GM19099 (cell line): ENCODE measurements around the gene METTL9.

Experiments used
- POLR2A ChIP-seq: IDR thresholded peaks from 3 replicates; pipeline ENCODE4 v1.6.1; 2011; ENCODE audit warnings: low read depth; ENCODE audit not compliant: insufficient read length; ENCODE audit errors: extremely low read depth

Gene METTL9

DNA sequence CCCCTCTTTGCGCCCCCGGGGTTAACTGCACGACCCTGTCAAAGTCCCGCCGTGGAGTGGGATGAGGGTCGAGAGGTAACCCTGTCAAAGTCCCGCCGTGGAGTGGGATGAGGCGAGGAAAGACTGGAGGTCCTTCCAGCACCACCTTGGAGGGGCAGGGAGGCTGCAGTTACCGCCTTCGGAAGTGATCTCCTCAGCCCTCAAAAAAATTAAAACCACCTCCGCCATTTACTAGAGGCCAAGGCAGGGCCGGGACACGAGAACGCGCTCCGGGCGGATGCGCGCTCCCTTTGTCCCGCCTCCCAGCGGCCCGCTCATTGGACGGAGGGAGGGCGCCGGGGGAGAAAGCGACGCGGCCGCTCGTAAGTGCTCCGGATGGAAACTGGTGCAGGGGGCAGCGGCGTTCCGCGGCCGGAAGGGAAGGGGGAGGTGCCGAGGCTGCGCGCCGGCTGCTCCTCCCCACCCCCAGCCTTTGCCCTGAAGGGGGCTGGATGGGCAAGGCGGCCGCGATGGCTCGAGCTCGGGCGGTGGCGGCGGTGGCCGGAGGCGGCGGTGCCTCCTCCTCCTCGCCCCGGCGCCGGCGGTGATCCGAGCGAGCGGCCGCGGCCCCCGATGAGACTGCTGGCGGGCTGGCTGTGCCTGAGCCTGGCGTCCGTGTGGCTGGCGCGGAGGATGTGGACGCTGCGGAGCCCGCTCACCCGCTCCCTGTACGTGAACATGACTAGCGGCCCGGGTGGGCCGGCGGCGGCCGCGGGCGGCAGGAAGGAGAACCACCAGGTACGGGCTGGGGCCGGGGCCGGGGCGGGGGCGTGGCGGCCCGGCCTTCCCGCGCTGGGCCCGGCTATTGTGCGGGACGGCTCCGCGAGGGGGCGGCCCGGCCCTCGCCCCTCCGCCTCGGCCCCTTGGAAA, at the start of gene METTL9:
Gene METTL9 (plus strand): TSS at position 456 of the 909 bp plus-strand sequence. CDS start 157 bp downstream, at position 613.
- TF ChIP-seq POLR2A, result peak; percentile 93

DNA sequence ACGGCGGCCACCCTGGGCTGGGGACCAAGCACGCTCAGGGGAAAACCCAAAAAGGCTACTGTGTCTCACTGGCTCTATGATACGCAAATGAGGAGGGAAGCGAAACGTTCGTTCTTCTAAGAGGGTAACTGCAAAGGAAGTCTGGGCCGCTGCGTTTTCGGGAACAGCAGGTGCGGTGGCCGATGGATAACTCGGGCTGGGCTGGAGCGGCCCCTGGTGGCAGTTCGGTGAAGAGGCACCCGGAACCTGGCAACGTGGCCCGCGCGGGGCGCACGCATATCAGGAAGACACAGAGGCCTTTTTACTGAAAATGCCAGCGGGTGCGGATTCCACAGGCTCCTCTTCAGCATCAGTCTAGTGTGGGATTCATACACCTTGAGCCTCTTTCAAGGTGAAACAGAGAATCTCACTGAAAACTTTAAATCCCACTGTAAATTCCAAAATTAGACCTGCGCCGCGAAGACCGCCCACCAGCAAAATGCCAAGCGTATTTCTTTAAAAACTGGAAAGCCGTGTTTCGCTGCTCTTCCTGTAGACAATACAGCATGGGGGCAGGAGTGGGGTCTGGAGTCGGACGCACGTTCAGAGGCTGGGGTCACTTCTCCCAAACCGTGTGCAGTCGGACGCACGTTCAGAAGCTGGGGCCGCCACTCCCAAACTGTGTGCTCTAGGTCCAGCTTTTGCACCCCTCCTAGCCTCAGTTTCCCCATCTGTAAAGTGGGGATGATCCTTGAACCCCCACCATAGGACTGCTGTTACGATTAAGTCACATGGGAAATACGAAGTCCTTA, 44.4 kb upstream of the METTL9 start:
- peak; percentile 34 for TF ChIP-seq POLR2A

DNA sequence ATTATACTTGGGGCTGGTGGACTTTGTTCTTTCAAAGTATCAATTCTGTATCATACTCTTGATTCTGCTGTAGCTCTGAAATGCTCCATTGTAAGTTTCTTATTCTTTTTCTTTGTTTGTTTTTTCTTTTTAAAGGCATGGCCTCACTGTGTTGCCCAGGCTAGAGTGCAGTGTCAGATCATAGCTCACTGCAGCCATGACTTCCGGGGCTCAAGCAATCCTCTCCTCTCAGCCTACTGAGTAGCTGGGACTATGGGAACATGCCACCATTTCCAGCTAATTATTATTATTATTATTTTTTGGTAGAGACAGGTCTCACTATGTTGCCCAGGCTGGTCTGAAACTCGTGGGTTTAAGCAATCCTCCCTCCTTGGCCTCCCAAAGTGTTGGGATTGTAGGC, 38.9 kb upstream of the METTL9 start:
- no peak for TF ChIP-seq POLR2A

DNA sequence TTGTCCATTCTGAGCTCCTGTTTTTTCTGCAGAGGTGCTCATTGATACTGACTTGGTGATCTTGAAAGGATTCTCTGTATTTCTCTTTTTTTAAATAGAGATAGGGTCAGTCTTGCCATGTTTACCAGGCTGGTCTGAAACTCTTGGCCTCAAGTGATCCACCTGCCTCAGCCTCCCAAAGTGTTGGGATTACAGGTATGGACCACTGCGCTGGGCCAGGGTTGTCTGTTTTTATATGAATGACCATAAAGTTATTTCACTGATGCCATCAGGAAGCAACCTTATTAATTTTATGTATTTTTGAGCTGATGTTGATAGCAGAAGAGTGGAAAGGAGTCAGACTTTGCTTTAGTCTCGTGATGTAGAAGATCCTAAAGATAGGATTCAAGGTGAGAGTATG, 35.7 kb upstream of the METTL9 start:
- no peak for TF ChIP-seq POLR2A

DNA sequence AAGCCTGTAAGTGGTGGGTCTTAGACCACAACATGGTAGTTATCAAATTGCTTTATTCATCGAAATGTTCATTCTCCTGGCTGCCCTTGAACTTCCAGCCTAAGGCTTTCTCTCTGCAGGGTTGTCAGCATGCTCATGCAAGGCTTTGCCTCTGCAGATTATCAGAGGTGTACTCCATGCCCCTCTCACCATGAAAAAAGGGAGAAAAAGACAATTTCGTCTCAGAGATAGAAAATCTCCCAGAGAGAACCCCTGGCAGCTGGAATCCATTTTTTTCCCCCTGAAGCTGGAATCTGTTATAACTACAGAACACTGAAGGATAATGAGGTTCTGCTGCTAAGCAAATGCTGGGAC, 33.9 kb upstream of the METTL9 start:
- TF ChIP-seq POLR2A, result no peak

DNA sequence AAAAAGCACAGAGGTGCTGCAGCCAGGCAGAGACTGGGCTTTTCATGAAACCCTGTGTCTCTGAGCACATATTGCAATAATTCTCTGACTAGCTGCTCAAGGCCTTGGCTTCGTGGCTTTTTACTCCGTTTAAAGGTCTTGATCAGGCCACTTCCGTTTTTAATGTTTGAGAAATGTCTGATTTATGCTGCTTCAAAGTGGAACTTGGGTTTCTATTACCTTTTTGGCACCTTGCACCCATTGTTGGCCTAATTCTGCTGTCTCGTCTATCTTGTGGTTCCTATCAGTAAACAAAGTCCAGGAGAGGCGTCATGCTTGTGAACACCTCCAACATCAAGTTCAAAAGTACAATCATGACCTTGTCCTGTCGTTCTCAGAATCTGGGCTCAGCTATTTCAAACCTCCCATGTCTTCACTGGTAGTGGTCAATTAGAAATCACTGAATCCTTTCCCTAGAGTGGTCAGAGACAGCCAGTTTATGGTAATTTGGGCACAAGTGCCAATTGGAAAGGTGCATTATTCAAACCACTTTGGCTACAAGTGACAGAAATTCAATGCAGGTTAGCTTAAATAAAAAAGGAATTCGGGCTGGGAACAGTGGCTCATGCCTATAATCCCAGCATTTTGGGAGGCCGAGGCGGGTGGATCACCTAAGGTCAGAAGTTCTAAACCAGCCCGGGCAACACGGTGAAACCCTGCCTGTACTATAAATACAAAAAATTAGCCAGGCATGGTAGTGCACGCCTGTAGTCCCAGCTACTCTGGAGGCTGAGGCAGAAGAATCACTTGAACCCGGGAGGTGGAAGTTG, 33.3 kb upstream of the METTL9 start:
- TF ChIP-seq POLR2A, result no peak

DNA sequence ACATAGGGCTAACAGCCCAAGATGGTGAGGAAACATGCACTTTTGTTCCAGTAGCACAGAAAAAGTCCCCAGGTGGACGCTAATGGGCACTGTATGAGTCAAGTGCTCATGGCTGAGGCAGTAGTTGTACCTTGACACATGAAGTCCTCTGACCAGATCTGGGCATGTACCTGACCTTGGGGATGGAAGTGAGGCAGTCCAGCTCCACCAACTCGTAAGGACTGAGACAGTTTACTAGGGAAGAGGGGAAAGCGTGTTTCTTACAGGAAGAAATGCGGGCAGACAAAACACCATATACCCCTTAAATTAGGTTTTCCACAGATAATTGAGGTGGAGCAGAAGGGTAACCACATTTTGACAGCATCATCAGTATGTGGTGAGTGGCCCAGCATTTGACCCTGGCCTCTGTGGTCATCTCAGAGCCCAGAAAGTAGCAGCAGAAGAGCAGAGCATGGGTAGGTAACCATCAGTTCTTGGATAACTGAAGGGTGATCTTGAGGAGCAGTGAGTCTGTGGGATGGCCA, 32.4 kb upstream of the METTL9 start:
- no peak for TF ChIP-seq POLR2A

DNA sequence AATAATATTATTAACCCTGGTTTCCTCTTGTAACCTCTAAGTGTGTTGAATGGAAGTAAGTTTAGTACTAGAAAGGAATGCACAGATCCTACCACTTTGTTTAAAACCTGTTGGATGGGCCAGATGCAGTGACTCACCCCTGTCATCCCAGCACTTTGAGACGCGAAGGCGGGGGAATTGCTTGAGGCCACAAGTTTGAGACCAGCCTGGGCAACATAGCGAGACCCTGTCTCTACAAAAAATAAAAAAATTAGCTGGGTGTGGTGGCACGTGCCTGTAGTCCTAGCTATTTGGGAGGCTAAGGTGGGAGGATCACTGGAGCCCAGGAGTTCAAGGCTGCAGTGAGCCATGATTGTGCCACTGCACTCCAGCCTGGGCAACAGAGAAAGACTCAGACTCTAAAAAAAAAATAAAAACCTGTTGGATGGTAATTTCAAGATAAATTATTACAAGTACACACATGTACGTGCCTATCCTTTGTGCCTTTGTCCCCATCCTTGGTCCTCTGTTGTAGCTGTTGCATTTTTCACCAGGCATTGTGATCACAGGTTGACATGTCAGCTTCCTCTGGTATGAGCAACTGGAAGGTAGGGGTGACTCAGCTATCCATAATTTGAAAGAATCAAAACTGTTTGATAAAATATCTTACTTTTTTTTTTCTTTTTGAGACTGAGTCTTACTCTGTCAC, 30.7 kb upstream of the METTL9 start:
- TF ChIP-seq POLR2A, result no peak

DNA sequence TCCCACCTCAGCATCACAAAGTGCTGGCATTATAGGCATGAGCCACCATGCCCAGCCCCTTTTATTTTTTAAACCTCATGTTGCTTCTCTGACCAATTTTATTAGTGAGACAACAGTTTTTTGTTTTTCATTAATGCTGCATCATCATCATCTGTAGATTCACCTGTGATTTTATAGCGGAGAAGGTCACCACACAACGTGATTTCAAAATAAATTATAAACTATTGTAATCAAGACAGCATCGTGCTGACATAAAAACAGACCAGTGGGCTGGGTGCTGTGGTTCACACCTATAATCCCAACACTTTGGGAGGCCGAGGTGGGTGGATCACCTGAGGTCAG, 28.7 kb upstream of the METTL9 start:
- no peak for TF ChIP-seq POLR2A

DNA sequence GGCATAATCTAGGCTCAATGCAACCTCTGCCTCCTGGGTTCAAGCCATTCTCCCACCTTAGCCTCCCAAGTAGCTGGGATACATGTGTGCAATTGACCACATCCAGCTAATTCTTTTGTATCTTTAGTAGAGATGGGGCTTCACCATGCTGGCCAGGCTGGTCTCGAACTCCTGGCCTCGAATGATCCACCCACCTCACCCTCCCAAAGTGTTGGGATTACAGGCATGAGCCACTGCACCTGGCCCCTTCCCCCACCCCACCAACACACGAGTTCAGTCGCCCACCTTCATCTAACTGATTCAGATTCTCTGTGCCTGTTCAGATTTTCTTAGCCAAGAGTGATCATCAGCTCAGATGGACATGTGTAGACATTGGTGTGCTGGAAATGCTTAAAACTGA, 25.0 kb upstream of the METTL9 start:
- TF ChIP-seq POLR2A, result no peak

DNA sequence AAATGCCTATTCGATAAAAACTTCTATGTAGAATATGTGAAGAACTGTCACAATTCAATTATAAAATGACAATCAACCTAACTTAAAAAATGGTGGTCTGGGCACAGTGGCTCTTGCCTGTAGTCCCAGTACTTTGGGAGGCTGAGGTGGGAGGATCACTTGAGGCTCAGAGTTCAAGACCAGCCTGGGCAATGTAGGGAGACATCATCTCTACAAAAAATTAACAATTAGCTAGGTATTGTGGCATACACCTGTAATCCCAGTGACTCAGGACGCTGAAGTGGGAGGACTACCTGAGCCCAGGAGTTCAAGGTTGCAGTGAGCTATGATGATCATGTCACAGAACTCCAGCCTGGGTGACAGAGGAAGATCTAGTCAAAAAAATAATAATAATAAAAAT, 18.6 kb upstream of the METTL9 start:
- TF ChIP-seq POLR2A, result no peak

DNA sequence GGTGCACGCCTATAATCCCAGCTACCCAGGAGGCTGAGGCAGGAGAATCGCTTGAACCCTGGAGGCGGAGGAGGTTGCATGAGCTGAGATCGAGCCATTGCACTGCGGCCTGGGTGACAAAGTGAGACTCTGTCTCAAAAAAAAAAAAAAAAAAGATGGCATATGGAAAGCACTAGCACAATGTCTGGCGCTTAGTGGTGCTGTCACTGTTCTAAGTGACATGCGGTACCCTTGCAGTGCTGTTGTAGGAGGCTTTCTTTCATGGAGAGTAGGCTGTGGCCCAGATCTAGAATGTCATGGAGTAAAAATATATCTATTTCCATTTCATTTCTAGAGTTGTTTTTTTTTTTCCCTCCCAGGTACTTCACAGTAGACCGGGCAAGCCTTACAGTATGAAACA, 14.6 kb upstream of the METTL9 start:
- no peak for TF ChIP-seq POLR2A

DNA sequence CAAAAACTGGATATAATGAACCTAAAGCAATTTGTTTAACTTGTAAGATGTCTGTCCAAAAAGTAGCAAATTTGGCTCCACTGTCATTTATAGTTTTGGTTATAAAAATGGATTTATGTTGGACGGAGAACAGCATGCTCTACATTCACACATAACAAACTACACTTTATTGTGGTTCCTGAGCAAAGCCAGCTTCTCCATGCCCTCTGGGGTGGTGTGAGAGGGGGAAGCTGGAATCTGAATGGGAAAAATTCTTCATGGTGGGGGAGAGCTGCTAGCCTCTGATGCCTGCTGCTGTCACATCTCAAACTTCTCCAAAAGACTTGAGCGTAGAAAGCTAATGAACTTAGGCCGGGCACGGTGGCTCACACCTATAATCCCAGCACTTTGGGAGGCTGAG, 9.8 kb upstream of the METTL9 start:
- no peak for TF ChIP-seq POLR2A

DNA sequence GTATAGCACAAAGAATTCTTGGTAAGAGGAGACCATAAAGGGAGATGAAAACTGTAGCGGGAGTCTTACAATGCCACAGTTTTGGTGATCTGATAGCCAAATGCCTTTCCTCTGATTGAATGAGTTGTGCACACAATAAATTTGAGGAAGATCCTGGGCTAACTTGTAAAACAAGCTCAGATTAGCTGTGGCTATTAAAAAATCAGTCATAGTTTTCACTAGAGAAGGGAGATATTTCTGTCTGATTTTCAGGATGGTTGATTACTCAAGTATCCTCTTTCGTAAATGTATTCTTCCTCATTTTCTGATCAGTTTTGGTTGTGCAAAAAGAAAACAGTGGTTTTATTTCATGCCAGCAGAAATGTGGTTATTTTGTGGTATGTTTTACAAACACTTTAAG, 9.1 kb upstream of the METTL9 start:
- TF ChIP-seq POLR2A, result no peak
